ENCODE results near the gene FHOD1. TPM values are rescaled to one million over a fixed set of nuclear protein-coding genes. Genes with fewer than 3 reads are reported as not detected.

The FHOD1 gene
- polyA plus RNA-seq, 2 of the 4 experiments (the other 2 are of a cell fraction): 16.1 to 33.6 TPM

- Histone ChIP-seq H3K4me1 (no peaks in the 10 kb centered on the region), H3K4me3 (no peak overlapping the region), H3K4me2 (no peak overlapping the region), H3K27ac (no peak overlapping the region), H3K9me3 (no peaks in the 10 kb centered on the region)
- POLR2A ChIA-PET: interaction anchor here (1.0 to 1.7 kb wide), 4 partner anchors 9 to 79 kb away, joined by 3 to 13 read pairs (median 4); no protein-coding TSS in a partner anchor
- TF ChIP-seq, protein P1, sequence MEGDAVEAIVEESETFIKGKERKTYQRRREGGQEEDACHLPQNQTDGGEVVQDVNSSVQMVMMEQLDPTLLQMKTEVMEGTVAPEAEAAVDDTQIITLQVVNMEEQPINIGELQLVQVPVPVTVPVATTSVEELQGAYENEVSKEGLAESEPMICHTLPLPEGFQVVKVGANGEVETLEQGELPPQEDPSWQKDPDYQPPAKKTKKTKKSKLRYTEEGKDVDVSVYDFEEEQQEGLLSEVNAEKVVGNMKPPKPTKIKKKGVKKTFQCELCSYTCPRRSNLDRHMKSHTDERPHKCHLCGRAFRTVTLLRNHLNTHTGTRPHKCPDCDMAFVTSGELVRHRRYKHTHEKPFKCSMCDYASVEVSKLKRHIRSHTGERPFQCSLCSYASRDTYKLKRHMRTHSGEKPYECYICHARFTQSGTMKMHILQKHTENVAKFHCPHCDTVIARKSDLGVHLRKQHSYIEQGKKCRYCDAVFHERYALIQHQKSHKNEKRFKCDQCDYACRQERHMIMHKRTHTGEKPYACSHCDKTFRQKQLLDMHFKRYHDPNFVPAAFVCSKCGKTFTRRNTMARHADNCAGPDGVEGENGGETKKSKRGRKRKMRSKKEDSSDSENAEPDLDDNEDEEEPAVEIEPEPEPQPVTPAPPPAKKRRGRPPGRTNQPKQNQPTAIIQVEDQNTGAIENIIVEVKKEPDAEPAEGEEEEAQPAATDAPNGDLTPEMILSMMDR (IDR thresholded peaks at IDR 0.05): peak; percentile 58
- TF ChIP-seq, protein P2, sequence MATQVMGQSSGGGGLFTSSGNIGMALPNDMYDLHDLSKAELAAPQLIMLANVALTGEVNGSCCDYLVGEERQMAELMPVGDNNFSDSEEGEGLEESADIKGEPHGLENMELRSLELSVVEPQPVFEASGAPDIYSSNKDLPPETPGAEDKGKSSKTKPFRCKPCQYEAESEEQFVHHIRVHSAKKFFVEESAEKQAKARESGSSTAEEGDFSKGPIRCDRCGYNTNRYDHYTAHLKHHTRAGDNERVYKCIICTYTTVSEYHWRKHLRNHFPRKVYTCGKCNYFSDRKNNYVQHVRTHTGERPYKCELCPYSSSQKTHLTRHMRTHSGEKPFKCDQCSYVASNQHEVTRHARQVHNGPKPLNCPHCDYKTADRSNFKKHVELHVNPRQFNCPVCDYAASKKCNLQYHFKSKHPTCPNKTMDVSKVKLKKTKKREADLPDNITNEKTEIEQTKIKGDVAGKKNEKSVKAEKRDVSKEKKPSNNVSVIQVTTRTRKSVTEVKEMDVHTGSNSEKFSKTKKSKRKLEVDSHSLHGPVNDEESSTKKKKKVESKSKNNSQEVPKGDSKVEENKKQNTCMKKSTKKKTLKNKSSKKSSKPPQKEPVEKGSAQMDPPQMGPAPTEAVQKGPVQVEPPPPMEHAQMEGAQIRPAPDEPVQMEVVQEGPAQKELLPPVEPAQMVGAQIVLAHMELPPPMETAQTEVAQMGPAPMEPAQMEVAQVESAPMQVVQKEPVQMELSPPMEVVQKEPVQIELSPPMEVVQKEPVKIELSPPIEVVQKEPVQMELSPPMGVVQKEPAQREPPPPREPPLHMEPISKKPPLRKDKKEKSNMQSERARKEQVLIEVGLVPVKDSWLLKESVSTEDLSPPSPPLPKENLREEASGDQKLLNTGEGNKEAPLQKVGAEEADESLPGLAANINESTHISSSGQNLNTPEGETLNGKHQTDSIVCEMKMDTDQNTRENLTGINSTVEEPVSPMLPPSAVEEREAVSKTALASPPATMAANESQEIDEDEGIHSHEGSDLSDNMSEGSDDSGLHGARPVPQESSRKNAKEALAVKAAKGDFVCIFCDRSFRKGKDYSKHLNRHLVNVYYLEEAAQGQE (IDR thresholded peaks at IDR 0.05): no peak
- TF ChIP-seq ZNF302 (CRISPR knock-in tag; IDR thresholded peaks at IDR 0.05): no peak
- TF ChIP-seq RAD21 (conservative IDR thresholded peaks at IDR 0.05 in 1 of 2, IDR thresholded peaks at IDR 0.05 in 1 of 2): peak; percentile 69 to 77
- peak; percentile 68 for TF ChIP-seq SMC3 (IDR thresholded peaks at IDR 0.05)
- TF ChIP-seq POLR2A (IDR thresholded peaks at IDR 0.05; ENCODE audit: low read length): no peak
- DNase-seq (ENCODE audit: low read depth in 1 of 2, low spot score in 1 of 2): peak in 1 of 2 experiments; percentile 61
- FAIRE-seq: no peak
- CTCF ChIA-PET: interaction anchor here (0.5 to 4.5 kb wide), 30 partner anchors 9 to 288 kb away, joined by 3 to 36 read pairs (median 5); partner anchors contain the start of genes FHOD1, KCTD19, LRRC36 and SLC9A5
- peak; percentile 48 to 75; a peak in 4 of 6 replicates for ATAC-seq
- 73% methylated on average over 4 of the region's 4 CpGs for WGBS (ENCODE audit: missing lambda C conversion rate)
These were observed 13.3 kb upstream of the FHOD1 start for GRCh38 chr16:67260426-67261063.

GRCh38 chr16:67259705-67260104, 12.4 kb upstream of the FHOD1 start:
- DNase-seq (ENCODE audit: low read depth in 1 of 2, low spot score in 1 of 2): no peak
- no peaks in the 10 kb centered on the region for H3K9me3 ChIP-seq
- no peak for FAIRE-seq
- ChIA-PET CTCF (interaction anchor here (0.6 to 4.5 kb wide), 21 partner anchors 8 to 559 kb away, joined by 3 to 36 read pairs (median 5); partner anchors contain the start of genes FHOD1, KCTD19, LRRC36 and PLEKHG4), POLR2A (interaction anchor here (1.0 to 1.7 kb wide), 4 partner anchors 9 to 18 kb away, joined by 3 to 13 read pairs (median 5); partner anchors contain the start of gene FHOD1)
- TF ChIP-seq, protein P3, sequence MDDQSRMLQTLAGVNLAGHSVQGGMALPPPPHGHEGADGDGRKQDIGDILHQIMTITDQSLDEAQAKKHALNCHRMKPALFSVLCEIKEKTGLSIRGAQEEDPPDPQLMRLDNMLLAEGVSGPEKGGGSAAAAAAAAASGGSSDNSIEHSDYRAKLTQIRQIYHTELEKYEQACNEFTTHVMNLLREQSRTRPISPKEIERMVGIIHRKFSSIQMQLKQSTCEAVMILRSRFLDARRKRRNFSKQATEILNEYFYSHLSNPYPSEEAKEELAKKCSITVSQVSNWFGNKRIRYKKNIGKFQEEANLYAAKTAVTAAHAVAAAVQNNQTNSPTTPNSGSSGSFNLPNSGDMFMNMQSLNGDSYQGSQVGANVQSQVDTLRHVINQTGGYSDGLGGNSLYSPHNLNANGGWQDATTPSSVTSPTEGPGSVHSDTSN (IDR thresholded peaks at IDR 0.05): no peak
- TF ChIP-seq ATOH8 (CRISPR knock-in tag; IDR thresholded peaks at IDR 0.05; ENCODE audit: low read depth): no peak
- TF ChIP-seq HDAC2 (IDR thresholded peaks at IDR 0.05): no peak
- no peak for TF ChIP-seq NFE2L2 (conservative IDR thresholded peaks at IDR 0.05; ENCODE audit: low read length)
- TF ChIP-seq ZC3H11A (IDR thresholded peaks at IDR 0.05): no peak
- no peak for TF ChIP-seq EP300 (IDR thresholded peaks at IDR 0.05)
- no peak for TF ChIP-seq ZSCAN20 (CRISPR knock-in tag; IDR thresholded peaks at IDR 0.05)
- TF ChIP-seq NR3C1 (IDR thresholded peaks at IDR 0.05): no peak
- no peak for TF ChIP-seq FOSL2 (IDR thresholded peaks at IDR 0.05)
- no peak for TF ChIP-seq FOSL2 (CRISPR knock-in tag; IDR thresholded peaks at IDR 0.05)
- TF ChIP-seq JUN (IDR thresholded peaks at IDR 0.05): no peak
- TF ChIP-seq RFX5 (IDR thresholded peaks at IDR 0.05): no peak
- TF ChIP-seq, protein P4, sequence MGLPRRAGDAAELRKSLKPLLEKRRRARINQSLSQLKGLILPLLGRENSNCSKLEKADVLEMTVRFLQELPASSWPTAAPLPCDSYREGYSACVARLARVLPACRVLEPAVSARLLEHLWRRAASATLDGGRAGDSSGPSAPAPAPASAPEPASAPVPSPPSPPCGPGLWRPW (IDR thresholded peaks at IDR 0.05): no peak
- no peak for TF ChIP-seq CBX2 (IDR thresholded peaks at IDR 0.05; ENCODE audit: borderline replicate concordance, low read depth)
- no peaks in the 10 kb centered on the region for H3K4me1 ChIP-seq
- ATAC-seq: no peak
- 93% methylated on average over 12 of the region's 12 CpGs for WGBS (ENCODE audit: missing lambda C conversion rate)
- no peak overlapping the region for H3K27ac ChIP-seq
- H3K4me2 ChIP-seq: no peak overlapping the region
- H3K4me3 ChIP-seq: no peak overlapping the region
